GM13977 (cell line): ENCODE measurements around the gene KDM4B.

ENCODE experiments used
- DNase-seq: peaks from one replicate; pipeline ENCODE4 v3.0.0; 2012; ENCODE audit warnings: low spot score
- in situ Hi-C: fragments of 300-500 bp; cut with MboI; formaldehyde crosslinking; loops from one replicate; pipeline ENCODE4 v1.12.0; 2022; ENCODE audit warnings: low sequenced_read_pairs, low pct_unique_long_range_greater_than_20kb, mixed read lengths, inconsistent platforms; ENCODE audit not compliant: unreplicated experiment
- TF ChIP-seq, protein P1 (sequence below): IDR thresholded peaks from 2 replicates; pipeline ENCODE4 v1.5.1; 2012; ENCODE audit warnings: mild to moderate bottlenecking, control low read depth; ENCODE audit not compliant: insufficient read depth; ENCODE audit errors: extremely low read depth, missing control alignments

Gene KDM4B

DNA sequence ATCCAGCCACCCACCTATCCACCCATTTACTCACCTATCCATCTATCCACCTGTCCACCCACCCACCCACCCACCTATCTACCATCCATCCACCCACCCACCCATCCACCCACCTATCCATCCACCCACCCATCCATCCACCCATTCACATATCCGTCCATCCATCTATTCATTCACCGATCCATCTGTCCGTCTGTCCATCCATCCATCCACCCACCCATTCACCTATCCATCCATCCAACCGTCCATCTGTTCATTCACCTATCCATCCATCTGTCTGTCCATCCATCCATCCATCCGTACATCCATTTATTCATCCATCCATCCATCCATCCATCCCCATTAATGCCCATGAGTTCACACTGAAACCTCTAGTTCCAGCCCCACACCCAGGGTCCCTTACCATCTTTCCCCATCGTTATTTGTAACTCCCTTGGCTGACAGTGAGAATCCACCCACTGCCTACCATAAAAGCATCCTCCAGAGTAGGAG lies 31.3 kb downstream of the KDM4B start:
- no peak for DNase-seq
- TF ChIP-seq, protein P1, sequence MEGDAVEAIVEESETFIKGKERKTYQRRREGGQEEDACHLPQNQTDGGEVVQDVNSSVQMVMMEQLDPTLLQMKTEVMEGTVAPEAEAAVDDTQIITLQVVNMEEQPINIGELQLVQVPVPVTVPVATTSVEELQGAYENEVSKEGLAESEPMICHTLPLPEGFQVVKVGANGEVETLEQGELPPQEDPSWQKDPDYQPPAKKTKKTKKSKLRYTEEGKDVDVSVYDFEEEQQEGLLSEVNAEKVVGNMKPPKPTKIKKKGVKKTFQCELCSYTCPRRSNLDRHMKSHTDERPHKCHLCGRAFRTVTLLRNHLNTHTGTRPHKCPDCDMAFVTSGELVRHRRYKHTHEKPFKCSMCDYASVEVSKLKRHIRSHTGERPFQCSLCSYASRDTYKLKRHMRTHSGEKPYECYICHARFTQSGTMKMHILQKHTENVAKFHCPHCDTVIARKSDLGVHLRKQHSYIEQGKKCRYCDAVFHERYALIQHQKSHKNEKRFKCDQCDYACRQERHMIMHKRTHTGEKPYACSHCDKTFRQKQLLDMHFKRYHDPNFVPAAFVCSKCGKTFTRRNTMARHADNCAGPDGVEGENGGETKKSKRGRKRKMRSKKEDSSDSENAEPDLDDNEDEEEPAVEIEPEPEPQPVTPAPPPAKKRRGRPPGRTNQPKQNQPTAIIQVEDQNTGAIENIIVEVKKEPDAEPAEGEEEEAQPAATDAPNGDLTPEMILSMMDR = no peak
- in situ Hi-C loops = no loop called here

DNA sequence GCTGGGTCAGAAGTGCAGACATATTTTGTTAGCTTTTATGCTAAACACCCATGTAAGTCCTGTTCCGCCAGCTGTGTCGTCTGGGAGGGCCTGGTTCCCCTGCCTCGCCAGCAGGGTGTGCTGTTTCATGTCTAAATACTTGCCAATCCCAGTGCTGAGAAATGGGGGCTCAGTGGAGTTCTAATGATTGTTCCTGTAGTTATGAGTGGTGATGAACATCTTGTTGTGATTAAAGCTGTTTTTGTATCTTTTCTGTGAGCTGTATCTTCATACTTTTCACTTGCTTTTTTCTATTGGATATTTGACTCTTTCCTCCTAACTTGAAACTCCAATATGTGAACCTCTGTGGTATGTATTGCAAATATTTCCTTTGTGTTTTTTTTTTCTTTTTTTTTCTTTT lies 32.7 kb downstream of the KDM4B start:
- in situ Hi-C loops = no loop called here
- DNase-seq = peak; percentile 73
- TF ChIP-seq, protein P1 = peak; percentile 73

DNA sequence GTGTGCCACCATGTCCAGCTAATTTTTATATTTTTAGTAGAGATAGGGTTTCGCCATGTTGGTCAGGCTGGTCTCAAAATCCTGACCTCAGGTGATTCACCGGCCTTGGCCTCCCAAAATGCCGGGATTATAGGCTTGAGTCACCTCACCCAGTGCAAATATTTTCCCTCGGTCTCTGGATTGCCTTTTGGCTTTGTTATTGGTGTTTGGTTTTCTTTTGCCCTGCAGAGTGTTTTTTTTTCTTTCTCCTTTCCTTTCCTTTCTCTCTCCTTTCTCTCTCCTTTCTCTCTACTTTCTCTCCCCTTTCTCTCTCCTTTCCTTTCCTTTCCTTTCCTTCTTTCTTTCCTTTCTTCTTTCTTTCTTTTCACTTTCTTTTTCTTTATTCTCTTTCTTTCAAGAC lies 33.2 kb downstream of the KDM4B start:
- DNase-seq = no peak
- in situ Hi-C loops = no loop called here
- TF ChIP-seq, protein P1 = no peak

DNA sequence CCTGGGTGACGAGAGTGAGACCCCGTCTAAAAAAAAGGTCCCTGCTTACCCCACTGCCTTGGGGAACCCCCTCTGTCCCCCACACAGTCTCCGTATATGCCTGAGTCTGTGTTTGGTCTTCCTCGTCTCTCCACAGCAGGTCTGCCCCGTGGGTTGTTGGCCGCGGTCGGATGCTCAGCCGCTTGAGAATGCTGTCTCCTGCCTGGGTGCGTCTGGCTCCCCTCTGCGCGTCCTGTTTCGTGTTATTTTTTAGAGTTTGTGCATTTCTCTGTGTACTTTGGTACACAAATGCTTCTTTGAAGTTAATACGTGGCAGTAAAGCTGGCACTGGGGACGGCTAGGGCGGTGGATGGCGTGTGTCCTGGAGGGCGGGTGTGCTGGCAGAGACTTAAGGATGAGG lies 34.9 kb downstream of the KDM4B start:
- TF ChIP-seq, protein P1 = no peak
- no peak for DNase-seq
- in situ Hi-C loops = no loop called here

DNA sequence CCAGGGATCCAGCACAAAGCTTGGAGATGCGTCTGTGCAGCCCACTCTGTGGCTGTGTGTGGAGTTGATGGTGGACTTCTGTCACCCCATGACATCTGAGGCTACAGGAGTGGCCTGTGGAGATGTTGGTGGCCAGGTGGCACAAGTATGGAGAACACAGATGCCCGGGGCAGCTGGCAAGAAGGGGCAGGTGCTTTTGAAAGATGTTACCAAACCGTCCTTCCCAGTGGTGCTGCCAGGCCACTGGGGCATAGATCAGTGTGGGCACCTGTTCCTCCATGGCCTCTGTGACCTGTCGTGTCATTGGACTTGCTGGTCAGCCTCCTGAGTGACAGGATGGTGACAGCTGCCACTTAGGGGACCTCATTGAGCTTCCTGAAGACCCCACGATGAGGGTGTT lies 36.2 kb downstream of the KDM4B start:
- DNase-seq = no peak
- TF ChIP-seq, protein P1 = no peak
- in situ Hi-C loops = no loop called here

DNA sequence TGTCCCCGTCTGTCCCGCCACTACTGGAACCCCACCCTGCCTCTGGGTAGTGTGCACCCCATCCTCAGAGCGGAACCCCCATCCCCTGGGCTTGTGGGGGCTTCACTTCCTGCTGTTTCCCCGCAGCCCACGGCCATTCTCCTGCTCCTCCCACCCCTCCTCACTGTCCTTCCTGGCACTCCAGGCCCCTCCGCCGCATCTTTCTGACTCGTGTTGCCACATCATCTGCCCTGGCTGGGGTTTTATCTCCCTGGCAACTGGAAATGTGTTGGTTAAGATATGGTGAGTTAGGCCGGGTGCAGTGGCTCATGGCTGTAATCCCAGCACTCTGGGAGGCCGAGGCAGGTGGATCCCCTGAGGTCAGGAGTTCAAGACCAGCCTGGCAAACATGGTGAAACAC lies 37.3 kb downstream of the KDM4B start:
- DNase-seq = no peak
- TF ChIP-seq, protein P1 = no peak
- in situ Hi-C loops = no loop called here

DNA sequence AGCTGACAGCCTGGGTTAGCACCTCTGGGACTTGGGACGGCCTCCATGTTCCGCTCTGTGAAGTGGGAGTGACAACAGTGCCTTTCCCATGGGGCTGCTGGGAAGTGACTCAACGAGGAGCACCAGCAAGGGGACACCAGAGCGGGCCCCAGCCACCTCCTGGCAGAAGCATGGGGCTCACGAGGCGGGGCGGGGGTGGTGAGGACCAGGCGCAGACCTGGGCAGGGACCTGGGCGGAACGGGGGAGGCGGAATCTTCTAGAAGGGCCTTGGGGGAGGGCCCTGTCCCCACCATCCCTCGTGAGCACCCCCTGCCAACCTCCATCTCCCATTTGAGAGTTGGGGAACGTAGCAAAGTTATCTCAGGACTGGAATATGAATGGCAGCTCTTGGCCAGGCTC lies 37.9 kb downstream of the KDM4B start:
- TF ChIP-seq, protein P1 = no peak
- in situ Hi-C loops = no loop called here
- DNase-seq = no peak
